ENCODE measurements around the gene PTEN. TPM values are rescaled to one million over a fixed set of nuclear protein-coding genes. Genes with fewer than 3 reads are reported as not detected.
"Not testable (repeated sequence)": the region's sequence is repeated elsewhere in the genome, so short reads cannot be mapped to it uniquely, and the experiment has no call there.

Gene PTEN
- total RNA-seq (2014; rRNA removed; shearing (Covaris generic)), result 33.3 and 39.9 TPM in 2 replicates

DNA sequence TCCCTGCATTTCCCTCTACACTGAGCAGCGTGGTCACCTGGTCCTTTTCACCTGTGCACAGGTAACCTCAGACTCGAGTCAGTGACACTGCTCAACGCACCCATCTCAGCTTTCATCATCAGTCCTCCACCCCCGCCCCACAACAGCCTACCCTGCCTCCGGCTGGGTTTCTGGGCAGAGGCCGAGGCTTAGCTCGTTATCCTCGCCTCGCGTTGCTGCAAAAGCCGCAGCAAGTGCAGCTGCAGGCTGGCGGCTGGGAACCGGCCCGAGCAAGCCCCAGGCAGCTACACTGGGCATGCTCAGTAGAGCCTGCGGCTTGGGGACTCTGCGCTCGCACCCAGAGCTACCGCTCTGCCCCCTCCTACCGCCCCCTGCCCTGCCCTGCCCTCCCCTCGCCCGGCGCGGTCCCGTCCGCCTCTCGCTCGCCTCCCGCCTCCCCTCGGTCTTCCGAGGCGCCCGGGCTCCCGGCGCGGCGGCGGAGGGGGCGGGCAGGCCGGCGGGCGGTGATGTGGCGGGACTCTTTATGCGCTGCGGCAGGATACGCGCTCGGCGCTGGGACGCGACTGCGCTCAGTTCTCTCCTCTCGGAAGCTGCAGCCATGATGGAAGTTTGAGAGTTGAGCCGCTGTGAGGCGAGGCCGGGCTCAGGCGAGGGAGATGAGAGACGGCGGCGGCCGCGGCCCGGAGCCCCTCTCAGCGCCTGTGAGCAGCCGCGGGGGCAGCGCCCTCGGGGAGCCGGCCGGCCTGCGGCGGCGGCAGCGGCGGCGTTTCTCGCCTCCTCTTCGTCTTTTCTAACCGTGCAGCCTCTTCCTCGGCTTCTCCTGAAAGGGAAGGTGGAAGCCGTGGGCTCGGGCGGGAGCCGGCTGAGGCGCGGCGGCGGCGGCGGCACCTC is at the start of gene PTEN, which contains the start of gene KLLN:
PTEN (plus strand) TSS at position 573 of the 891 bp plus-strand sequence. CDS start 845 bp downstream, outside the sequence.
KLLN (minus strand) TSS at position 481 of the 891 bp plus-strand sequence. CDS start 1,046 bp downstream, outside the sequence.
- peak; percentile 88 for DNase-seq (ENCODE audit: low read depth)

DNA sequence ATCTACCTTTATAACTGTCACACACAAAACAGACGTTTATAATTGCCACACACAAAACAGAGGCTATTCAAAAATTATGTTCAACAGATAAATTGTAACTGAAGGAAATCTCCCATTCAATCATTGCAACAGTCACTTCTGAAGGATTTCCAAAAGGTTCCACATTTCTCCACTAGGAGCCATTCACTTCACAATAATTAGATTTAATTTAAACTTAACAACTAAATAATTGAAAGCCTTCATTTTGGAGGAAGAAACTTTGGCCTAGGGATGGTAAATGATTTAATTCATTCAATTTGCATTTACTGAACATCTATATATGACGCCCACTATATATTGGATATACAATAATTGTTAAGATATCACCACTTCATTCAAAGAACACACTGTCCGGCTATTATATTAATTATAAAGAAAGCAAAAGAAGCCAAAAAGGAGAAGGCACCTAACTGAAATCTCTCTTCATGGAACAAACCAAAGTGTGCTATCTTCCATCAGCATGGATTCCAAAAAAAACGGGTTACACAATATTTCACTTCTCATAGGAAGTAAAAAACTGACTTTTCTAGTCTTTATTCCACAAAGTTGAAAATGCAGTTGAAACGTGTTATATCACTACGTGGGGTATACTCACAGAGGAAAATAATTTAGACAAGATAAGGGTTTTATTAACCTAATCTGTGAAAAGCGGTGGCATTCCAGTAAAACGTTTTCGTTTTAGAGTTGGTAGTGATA is 47.1 kb upstream of the PTEN start:
- DNase-seq (ENCODE audit: low read depth), result no peak

DNA sequence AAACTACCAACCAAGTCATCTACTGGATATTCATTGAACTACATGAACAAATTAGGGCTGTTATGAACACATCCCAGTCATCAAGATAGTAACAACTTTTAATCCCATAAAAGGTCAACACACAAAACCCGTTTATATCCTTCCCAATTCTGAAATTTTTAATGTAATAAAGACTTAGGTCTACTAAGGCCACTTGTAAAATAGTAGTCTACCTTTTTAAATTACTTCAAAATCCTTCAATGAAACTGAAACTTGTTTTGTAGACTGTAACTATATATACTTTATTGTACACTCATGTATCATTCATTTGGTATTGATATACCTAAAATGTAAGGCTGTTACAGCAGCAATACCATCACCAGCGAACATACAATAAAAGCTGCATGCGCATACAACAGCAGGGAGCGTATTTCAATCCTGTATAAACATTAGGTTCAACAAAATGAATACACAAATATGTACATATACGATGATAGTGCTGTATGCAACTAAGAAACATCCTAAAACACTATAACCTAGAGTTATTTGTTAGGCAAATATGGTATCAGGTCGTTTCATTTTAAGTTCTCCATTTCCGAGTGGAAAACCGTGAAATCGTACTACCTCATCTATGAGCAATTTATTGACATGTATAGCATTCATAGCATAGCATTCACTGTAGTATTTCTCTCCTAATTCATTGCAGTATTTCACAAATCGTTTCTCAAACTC is 46.4 kb upstream of the PTEN start:
- no peak for DNase-seq (ENCODE audit: low read depth)

DNA sequence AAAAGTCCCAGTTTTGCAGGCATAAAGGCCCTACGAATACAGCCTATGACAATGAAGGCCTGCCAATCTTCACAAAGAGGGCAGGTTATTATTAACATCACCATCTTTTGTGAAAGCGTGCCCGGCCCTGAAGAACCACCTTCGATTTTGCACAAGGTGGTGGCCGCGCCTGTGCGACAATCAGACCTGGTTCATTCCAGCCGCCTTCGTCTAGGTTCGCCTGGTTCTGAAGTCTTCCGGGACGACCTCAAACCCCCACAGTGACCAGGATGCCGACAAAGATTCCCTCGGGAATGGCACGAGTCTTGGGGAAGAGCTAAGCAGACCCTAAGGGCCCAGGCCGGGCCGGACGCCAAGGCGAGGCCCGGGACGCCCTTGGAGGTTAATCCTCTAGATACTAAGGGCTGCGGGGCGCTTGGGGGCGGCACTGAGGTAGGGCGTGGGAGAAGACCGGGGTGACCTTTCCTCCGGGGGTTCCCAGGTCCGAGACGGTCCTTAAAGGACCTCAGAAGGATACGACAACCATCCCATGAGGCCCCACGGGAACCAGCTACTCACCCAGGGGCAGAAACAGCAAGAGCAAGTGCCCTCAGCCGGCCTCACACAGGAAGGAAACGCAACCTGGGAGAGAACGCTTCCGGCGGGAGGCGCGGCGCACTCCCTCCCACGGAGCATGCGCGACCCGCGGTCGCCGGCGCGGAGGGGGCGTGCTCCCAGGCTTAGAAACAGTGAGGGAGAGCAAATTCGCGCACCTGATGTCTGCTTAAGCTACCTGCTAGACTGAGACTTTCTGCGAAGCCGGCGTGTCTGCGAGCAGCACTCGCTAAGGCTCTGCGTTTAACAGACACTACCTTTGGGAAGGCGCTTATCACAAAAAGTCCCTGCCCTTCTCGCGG is 45.6 kb upstream of the PTEN start, which contains the start of gene ATAD1:
ATAD1 (minus strand) TSS at position 618 of the 896 bp plus-strand sequence. CDS start 3,627 bp downstream, outside the sequence.
- peak; percentile 90 for DNase-seq (ENCODE audit: low read depth)

DNA sequence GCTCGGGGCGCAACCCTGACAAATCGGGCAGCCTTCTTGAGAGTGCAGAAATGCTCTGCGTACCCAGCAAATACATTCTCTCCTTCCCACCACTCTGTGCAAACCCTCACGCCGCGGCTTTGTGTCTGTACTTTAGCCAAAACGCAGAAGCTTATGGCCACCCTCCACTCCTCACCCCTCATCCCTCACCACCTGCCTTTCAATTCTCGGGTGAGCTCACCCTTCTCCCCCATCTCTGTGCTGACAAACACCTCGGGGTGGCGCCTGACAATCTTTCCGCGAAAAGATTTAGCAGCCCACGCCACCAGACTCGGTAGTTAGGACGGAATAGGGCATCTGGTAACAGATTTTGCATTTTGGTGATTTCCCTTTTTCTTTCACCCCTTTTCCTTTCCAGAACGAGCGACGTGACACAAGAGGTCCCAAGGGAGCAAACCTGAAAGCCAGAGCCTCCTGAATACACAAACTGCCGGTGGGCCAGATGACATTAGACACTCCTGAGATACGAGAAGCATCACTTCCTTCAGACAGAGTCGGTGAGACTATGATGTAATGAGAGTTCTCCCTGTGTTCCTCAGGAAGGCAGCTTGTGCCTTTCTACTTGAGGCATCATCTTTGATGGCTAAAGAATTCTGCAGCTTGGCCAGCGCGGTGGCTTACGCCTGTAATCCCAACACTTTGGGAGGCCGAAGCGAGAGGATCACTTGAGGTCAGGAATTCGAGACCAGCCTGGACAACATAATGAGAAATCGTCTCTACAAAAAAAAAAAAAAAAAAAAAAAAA is 44.7 kb upstream of the PTEN start:
- peak; percentile 17 for DNase-seq (ENCODE audit: low read depth)

DNA sequence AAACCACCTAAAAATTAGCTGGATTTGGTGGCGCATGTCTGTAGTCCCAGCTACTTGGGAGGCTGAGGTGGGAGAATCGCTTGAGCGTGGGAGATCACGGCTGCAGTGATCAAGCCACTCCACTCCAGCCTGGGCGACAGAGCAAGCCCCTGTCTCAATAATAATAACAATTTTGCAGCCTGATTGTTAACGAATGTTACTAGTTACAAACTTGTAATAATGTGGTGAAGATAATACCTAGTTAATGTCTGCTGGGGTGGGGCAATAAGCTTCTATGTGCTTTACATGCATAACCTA is 44.2 kb upstream of the PTEN start:
- no peak for DNase-seq (ENCODE audit: low read depth)

DNA sequence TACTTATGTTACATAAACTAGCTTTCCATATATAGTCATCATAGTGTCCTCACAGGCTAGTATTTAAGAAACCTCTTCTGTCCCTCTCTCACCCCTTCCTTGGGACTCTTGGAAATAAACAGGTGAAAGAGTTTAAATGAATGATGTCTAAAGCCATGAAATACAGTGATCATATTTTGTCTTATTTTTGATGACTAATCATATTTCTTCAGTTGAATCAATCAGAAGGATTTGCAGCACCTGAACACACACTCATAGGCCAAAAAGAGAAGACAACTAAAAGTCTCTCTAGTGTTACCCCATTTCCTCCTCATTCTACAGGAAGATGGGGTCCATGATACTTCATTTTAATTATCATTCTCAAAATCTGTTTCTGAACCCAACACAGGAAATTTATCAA is 36.8 kb upstream of the PTEN start:
- DNase-seq (ENCODE audit: low read depth), result no peak

DNA sequence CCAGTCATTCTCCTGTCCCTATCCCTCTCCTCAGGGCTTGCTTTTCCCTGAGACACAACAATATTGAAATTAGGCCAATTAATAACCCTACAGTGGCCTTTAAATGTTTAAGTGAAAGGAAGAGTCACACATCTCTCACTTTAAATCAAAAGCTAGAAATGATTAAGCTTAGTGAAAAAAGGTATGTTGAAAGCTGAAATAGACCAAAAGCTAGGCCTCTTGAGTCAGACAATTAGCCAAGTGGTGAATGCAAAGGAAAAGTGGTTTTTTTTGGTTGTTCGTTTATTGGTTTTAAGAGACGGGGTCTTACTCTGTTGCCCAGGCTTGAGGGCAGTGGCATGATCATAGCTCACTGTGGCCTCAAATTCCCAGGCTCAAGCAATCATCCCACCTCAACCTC is 35.7 kb upstream of the PTEN start:
- no peak for DNase-seq (ENCODE audit: low read depth)

DNA sequence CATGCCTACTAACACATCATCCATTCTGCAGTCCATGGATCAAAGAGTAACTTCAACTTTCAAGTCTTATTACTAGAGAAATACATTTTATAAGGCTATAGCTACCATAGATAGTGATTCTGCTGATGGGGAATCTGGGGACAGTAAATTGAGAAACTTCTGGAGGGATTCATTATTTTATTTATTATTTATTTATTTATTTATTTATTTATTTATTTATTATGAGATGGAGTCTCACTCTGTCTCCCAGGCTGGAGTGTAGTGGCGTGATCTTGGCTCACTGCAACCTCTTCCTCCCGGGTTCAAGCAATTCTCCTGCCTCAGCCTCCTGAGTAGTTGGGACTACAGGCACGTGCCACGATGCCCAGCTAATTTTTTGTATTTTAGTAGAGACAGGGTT is 34.4 kb upstream of the PTEN start:
- not testable (repeated sequence) for DNase-seq (ENCODE audit: low read depth)

DNA sequence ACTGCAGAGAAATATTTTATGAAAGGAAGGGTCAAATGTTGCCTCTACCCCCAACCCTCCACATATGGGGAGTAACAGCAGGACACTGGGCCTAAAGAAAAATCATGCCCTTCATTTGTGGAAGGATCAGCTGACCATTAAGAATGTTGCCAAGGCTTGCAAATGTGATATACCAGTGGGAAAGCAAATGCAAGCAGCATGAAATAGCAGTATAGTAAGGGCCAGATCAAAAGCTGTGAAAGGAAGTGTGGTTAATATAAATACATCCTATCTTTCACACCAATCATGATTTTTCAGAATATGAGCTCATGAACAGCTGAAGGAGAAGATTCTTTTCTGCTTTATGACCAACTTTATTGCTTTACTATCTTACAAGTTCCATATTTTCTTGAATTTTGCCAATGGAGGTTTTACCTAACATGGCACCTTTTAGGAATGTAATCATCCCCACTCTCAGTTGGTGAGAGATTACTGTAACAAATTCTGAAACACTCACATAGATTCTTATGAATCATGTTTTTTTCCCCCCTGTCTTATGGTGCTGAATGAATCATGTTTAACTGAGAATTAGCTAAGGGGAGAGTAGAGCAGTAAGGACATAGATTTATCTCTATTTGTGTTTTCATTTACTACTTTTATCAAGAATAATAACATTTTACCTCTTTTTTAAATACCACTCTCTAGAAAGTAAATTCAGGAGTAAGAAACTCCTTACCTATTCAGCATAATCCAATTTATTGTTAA is 33.3 kb upstream of the PTEN start:
- no peak for DNase-seq (ENCODE audit: low read depth)

DNA sequence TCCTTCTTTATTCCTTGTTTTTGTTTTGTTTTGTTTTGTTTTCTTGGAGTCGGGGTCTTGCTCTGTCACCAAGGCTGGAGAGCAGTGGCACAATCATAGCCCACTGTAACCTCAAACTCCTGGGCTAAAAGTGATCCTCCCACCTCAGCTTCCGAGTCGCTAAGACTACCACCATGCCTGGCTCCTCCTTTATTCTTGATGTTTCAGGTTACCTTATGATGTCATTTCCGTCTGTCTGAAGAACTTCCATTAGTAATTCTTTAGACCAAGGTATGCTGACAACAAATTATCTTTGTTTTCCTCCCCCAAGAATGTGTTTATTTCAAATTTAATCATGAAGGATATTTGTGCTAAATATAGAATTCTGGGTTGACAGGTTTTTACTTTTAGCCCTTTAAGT is 27.3 kb upstream of the PTEN start:
- no peak for DNase-seq (ENCODE audit: low read depth)

DNA sequence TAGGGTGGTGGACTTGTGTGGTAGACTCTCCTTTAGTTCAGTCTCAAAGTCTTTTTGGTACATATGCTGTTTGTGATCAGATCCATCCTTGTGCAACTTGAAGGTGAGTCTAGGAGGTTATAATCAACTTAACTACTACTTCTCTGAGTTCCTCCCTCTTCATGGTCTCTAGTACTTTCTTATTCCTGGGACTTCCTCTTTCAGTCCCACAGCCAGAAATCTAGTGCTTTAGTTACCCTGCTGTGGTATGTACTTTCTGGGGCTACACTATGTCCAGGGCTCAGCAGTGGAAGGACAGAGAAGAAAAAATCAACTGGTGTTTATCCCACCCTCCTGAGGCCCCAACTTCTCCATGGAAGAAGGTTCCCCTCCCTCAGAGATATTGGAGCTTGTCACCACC is 26.0 kb upstream of the PTEN start:
- no peak for DNase-seq (ENCODE audit: low read depth)

DNA sequence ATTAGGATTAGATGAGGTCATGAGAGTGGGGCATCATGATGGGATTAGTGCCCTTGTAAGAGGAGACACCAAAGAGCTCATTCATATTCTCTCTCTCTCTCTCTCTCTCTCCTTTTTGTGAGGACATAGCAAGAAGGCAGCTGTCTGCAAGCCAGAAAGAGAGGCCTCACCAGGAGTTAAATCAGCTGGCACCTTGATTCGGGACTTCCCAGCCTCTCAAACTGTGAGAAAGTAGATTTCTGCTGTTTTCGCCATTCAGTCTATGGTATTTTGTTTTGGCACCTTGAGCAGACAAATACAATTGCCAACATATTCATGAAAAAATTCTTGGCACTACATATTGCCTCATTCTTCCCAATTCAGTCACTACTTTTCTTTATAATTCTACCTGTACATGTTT is 24.8 kb upstream of the PTEN start:
- DNase-seq (ENCODE audit: low read depth), result no peak

DNA sequence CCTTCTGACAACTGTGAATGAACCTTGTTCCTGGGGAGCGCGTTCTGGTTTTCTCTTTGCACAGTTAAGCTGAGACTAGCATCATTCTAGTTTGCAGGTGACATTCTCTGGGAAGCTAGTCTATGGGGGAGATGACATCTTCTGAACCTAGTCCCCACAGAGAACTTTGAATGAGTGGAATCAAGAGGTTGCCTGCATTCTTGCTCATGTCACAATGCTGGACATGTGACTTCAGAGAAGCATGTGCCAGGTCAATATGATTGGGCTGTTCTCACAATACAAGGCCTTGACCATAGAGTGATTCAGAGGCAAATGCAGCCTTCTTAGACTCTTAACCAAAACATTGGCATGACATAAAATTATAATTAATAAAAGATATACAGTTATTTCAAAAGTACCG is 22.2 kb upstream of the PTEN start:
- DNase-seq (ENCODE audit: low read depth), result no peak

DNA sequence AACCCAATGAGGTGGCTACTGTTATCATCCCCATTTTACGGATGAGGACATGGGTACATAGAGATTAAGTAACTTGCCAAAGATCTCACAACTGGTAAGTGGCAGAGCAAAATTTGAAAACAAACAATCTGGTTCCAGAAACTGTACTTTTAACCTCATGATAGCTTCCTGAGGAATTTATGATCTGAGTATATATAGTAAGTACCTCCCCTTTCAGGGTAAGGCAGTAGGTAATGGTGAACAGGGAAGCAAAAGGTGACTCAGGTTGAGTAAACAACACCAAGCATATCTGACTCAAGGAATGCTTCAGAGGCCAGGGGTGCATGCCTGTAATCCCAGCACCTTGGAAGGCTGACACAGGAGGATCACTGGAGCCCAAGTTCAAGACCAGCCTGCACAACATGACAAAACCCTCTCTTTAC is 21.2 kb upstream of the PTEN start:
- peak; percentile 37 for DNase-seq (ENCODE audit: low read depth)

DNA sequence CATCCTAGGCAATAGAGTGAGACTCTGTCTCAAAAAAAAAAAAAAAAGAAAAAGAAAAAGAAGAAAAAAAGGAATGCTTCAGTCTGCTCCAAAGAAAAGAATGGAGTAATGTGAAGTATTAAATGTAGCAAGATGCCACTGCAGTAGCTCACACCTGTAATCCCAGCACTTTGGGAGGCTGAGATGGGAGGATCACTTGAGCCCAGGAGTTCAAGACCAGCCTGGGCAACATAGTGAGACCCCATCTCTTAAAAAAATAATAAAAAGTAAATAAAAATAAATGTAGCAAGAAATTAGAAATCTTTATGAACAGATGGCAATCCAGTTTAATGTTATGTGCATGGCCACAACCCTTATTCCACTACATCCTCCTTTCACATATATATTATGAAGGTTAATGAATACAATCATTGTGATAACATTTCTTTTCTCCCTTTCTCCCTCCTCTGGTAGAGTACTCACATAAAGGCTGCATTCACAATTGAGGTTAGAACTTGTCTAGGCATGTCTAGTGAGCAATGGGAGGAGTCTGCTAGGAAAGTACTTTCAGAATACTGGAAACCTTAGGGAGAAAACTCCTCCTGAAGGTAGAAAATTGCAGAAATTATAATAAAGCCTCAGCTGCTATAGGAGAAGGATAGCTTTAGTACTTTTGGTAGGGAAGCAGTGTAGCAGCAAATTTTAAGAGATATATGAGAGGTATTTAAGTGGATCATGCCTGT is 20.5 kb upstream of the PTEN start:
- DNase-seq (ENCODE audit: low read depth), result no peak

DNA sequence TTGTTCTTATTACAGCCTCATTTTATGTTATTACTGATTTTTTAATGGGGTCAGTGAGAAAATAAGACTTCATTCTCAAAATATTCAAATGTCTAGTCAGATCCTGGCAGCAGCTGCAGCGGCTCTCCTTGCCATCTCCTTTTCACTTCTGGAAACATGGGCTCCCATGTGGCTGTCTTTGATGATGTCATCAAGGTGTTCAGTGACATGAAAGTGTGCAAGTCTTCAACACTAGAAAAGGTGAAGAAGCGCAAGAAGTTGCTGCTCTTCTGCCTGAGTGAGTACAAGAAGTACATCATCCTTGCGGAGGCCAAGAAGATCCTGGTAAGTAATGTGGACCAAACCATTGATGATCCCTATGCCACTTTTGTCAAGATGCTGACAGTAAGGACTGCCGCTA is 19.7 kb upstream of the PTEN start:
- no peak for DNase-seq (ENCODE audit: low read depth)

DNA sequence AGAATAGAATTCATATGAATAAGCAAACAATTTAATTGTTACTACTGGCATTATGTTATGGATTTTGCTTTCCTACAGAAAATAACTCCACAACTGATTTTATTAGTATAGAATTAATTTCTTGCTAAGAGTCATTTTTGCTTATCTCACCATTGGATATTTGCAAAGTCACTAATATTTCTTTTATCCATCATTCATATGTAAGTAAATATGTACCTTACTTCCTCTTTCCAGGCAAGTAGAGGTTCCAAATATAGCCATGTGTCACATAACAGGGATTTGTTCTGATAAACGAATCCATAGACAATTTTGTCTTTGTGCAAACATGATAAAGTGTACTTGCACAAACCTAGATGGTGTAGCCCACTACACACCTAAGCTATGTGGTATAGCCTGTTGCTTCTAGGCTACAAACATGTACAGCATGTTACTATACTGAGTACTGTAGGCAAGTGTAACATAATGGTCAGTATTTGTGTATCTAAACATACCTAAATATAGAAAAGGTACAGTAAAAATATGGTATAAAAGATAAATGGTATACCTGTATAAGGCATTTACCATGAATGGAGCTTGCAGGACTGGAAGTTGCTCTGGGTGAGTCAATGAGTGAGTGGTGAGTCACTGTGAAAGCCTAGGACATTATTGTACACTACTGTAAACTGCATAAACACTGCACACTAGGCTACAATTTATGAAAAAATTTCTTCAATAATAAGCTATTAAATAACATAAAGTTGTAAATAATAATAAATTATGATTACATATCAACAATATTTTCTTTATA is 18.4 kb upstream of the PTEN start:
- DNase-seq (ENCODE audit: low read depth), result peak; percentile 63

Data from Daoy (cell line).